B cell (primary cell): Measurements from ENCODE around the gene EIF2D. TPM values are rescaled to one million over a fixed set of nuclear protein-coding genes. Genes with fewer than 3 reads are reported as not detected.

ENCODE experiments used
- ATAC-seq: fragments of 200-7000 bp; cut with Tn5 transposase; one replicate; pipeline ENCODE4 v1.10.0; 2021; ENCODE audit warnings: low read depth, mild to moderate bottlenecking, moderate number of reproducible peaks, moderate library complexity
- CTCF ChIA-PET: fragments of 350-600 bp; sonication (Branson Sonifier 250); formaldehyde crosslinking; loops from one replicate; lab custom pipeline; 2021; ENCODE audit warnings: antibody characterized with exemption, inconsistent platforms; lab: Charles Lee
- POLR2A ChIA-PET: fragments of 350-600 bp; sonication (Branson Sonifier 250); formaldehyde crosslinking; loops from one replicate; lab custom pipeline; 2021; ENCODE audit warnings: antibody characterized with exemption; lab: Charles Lee
- DNase-seq: peaks from one replicate; pipeline ENCODE4 v3.0.0; 2013
- H2AFZ ChIP-seq: 2 replicates; pipeline ENCODE4 v1.6.1; 2012; ENCODE audit warnings: mild to moderate bottlenecking, low read depth, low read length; ENCODE audit not compliant: insufficient read depth, poor library complexity, severe bottlenecking
- H3K27ac ChIP-seq, 2 donors: 1 replicate in 1 of 2; 2 replicates in 1 of 2; pipeline ENCODE4 v1.5.1; 2012 to 2013; ENCODE audit warnings: low read length in 2 of 2, mild to moderate bottlenecking in 2 of 2, moderate library complexity in 1 of 2
- H3K27me3 ChIP-seq, 4 experiments: fragments of 200-600 bp in 1 of 4; sonication (generic) in 1 of 4; replicated peaks in 1 of 4; 1 replicate in 2 of 4; 2 replicates in 2 of 4; pipeline versions ENCODE4 v1.6.1 to v1.7.0; 2013 to 2016; ENCODE audit warnings: low read length in 3 of 4, mild to moderate bottlenecking in 2 of 4, mixed read lengths in 1 of 4, moderate library complexity in 1 of 4; ENCODE audit not compliant: insufficient read depth in 4 of 4, control insufficient read depth in 3 of 4; ENCODE audit errors: control extremely low read depth in 1 of 4
- H3K36me3 ChIP-seq, 2 experiments: replicated peaks in 1 of 2; 1 replicate in 1 of 2; 2 replicates in 1 of 2; pipeline versions ENCODE4 v1.6.1 to v1.7.1; 2013; ENCODE audit warnings: low read length in 1 of 2; ENCODE audit not compliant: insufficient read depth in 2 of 2, control insufficient read depth in 1 of 2; ENCODE audit errors: control extremely low read depth in 1 of 2, extremely low read depth in 1 of 2
- H3K4me1 ChIP-seq, 2 donors: fragments of 200-600 bp in 1 of 2; sonication (generic) in 1 of 2; 1 replicate in 1 of 2; 2 replicates in 1 of 2; pipeline versions ENCODE4 v1.5.1 to v1.6.1; 2013 to 2017; ENCODE audit warnings: low read length in 2 of 2; ENCODE audit not compliant: control insufficient read depth in 2 of 2, insufficient read depth in 2 of 2
- H3K4me2 ChIP-seq: replicated peaks from 2 replicates; pipeline ENCODE3; 2012; ENCODE audit warnings: mild to moderate bottlenecking, low read depth, low read length; ENCODE audit not compliant: poor library complexity, severe bottlenecking
- H3K4me3 ChIP-seq, 5 experiments: fragments of 200-600 bp in 1 of 5; sonication (generic) in 1 of 5; 1 replicate in 3 of 5; 2 replicates in 2 of 5; pipeline versions ENCODE4 v1.5.1 to v1.7.0; 2011 to 2016; ENCODE audit warnings: low read length in 4 of 5, mild to moderate bottlenecking in 4 of 5, low read depth in 2 of 5, control low read depth in 1 of 5, moderate library complexity in 1 of 5; ENCODE audit not compliant: insufficient read depth in 1 of 5; ENCODE audit errors: control extremely low read depth in 1 of 5, extremely low read depth in 1 of 5
- H3K79me2 ChIP-seq: fragments of 200-600 bp; sonication (generic); one replicate; pipeline ENCODE4 v1.6.0; 2016; ENCODE audit warnings: low read length; ENCODE audit not compliant: control insufficient read depth, insufficient read depth
- H3K9ac ChIP-seq: fragments of 200-600 bp; sonication (generic); 2 replicates; pipeline ENCODE4 v1.6.1; 2017; ENCODE audit warnings: mild to moderate bottlenecking, low read length, moderate library complexity
- H3K9me3 ChIP-seq, 3 donors: one replicate each; pipeline versions ENCODE4 v1.6.1 to v1.7.1; 2013; ENCODE audit warnings: low read length in 2 of 3; ENCODE audit not compliant: control insufficient read depth in 2 of 3, insufficient read depth in 1 of 3; ENCODE audit errors: control extremely low read depth in 1 of 3
- H4K20me1 ChIP-seq: 2 replicates; pipeline ENCODE4 v1.6.0; 2012; ENCODE audit warnings: mild to moderate bottlenecking, low read length; ENCODE audit not compliant: insufficient read depth, control insufficient read depth, poor library complexity, severe bottlenecking
- H3K27ac Mint-ChIP-seq: one replicate; pipeline ENCODE4 v1.8.0; 2021; ENCODE audit warnings: mixed read lengths
- H3K27me3 Mint-ChIP-seq: one replicate; pipeline ENCODE4 v1.8.0; 2021; ENCODE audit warnings: mixed read lengths
- H3K4me1 Mint-ChIP-seq: one replicate; pipeline ENCODE4 v1.8.0; 2021; ENCODE audit warnings: mixed read lengths
- H3K4me3 Mint-ChIP-seq: one replicate; pipeline ENCODE4 v1.8.0; 2021; ENCODE audit warnings: mixed read lengths
- H3K9me3 Mint-ChIP-seq: one replicate; pipeline ENCODE4 v1.8.0; 2022; ENCODE audit warnings: mixed read lengths; ENCODE audit not compliant: insufficient read depth
- EZH2 ChIP-seq: IDR thresholded peaks from 2 replicates; pipeline ENCODE4 v1.6.1; 2012; ENCODE audit warnings: borderline replicate concordance, low read depth, mild to moderate bottlenecking, moderate library complexity, low read length; ENCODE audit not compliant: insufficient read depth, poor library complexity, severe bottlenecking
- WGBS: methylation state at CpG from one replicate; pipeline ENCODE4 v1.1.5; 2013; ENCODE audit warnings: missing lambda C conversion rate; ENCODE audit not compliant: insufficient coverage; 5-methylcytosine and 5-hydroxymethylcytosine counted together
- intact Hi-C: fragments of 100-400 bp; cut with micrococcal nuclease; formaldehyde crosslinking; loops from one replicate; pipeline ENCODE4 v1.10.0; 2022
- polyA plus RNA-seq: library from polyadenylated mRNA; depleted of rRNA; stranded (reverse); fragments of >200 nt; gene quantifications from 2 replicates; pipeline ENCODE4 v1.2.3, GENCODE V29; 2012
- total RNA-seq, 2 donors: library from RNA; stranded (reverse); fragments of 120-200 nt in 1 of 2; gene quantifications; 1 replicate in 1 of 2; 2 replicates in 1 of 2; pipeline versions ENCODE4 v1.2.3 to v1.2.4, GENCODE V29; 2013 to 2022
- TF ChIP-seq, protein P1 (sequence below): fragments of 200-600 bp; IDR thresholded peaks from one replicate; pipeline ENCODE4 v1.8.0; 2022; ENCODE audit warnings: antibody characterized with exemption, mild to moderate bottlenecking

EIF2D gene
- total and polyA plus RNA-seq, 2 donors (not counting 1 experiment from before 2014, with no cell fraction given): 62.2 to 64.9 TPM

DNA sequence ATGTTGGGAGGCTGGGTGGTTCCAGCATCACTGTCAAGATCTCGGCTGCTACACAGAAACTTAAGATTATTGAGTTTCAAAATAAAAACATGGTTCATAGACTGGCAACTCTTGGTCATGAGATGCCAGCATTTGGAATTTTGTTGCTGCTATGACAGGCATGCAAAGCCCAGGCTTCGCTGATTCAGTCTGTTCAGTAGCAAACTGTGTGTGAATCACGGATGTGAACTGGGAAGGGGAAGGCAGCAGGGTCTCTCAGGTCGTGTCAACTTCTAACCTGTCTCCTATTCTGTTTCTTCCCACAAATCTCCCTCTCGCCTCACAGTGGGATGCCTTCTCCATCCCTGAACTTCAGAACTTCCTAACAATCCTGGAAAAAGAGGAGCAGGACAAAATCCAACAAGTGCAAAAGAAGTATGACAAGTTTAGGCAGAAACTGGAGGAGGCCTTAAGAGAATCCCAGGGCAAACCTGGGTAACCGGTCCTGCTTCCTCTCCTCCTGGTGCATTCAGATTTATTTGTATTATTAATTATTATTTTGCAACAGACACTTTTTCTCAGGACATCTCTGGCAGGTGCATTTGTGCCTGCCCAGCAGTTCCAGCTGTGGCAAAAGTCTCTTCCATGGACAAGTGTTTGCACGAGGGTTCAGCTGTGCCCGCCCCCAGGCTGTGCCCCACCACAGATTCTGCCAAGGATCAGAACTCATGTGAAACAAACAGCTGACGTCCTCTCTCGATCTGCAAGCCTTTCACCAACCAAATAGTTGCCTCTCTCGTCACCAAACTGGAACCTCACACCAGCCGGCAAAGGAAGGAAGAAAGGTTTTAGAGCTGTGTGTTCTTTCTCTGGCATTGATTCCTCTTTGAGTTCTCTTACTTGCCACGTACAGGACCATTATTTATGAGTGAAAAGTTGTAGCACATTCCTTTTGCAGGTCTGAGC lies 25.5 kb downstream of the EIF2D start:
- H3K4me1 ChIP-seq: peaks cover 18 to 22% of the 10 kb centered on the region in 2 donors
- H3K36me3 ChIP-seq: peaks cover 12 to 88% of the 10 kb centered on the region in 2 experiments
- ATAC-seq (no peak), DNase-seq (no peak)
- CTCF ChIA-PET: interaction anchor here (0.6 to 15.1 kb wide), 10 partner anchors 32 to 127 kb away, joined by 3 to 1018 read pairs (median 4); no protein-coding TSS in a partner anchor
- no peaks in the 10 kb centered on the region for H3K9me3 Mint-ChIP-seq
- no peak overlapping the region for H2AFZ ChIP-seq
- peaks cover 57% of the 10 kb centered on the region for H4K20me1 ChIP-seq
- H3K79me2 ChIP-seq: peaks cover 42% of the 10 kb centered on the region
- no peaks in the 10 kb centered on the region for H3K9me3 ChIP-seq
- no peak overlapping the region for H3K4me2 ChIP-seq
- no peak overlapping the region for H3K9ac ChIP-seq
- TF ChIP-seq, protein P1, sequence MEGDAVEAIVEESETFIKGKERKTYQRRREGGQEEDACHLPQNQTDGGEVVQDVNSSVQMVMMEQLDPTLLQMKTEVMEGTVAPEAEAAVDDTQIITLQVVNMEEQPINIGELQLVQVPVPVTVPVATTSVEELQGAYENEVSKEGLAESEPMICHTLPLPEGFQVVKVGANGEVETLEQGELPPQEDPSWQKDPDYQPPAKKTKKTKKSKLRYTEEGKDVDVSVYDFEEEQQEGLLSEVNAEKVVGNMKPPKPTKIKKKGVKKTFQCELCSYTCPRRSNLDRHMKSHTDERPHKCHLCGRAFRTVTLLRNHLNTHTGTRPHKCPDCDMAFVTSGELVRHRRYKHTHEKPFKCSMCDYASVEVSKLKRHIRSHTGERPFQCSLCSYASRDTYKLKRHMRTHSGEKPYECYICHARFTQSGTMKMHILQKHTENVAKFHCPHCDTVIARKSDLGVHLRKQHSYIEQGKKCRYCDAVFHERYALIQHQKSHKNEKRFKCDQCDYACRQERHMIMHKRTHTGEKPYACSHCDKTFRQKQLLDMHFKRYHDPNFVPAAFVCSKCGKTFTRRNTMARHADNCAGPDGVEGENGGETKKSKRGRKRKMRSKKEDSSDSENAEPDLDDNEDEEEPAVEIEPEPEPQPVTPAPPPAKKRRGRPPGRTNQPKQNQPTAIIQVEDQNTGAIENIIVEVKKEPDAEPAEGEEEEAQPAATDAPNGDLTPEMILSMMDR: no peak
- TF ChIP-seq EZH2: no peak
- 85% methylated on average over 6 of the region's 13 CpGs for WGBS
- peaks cover 28% of the 10 kb centered on the region for H3K4me1 Mint-ChIP-seq
- no peak overlapping the region for H3K27ac Mint-ChIP-seq
- H3K4me3 ChIP-seq: no peak overlapping the region
- H3K27ac ChIP-seq: no peak overlapping the region
- H3K27me3 ChIP-seq: no peaks in the 10 kb centered on the region
- no peaks in the 10 kb centered on the region for H3K27me3 Mint-ChIP-seq
- intact Hi-C loops: no loop called here
- no peak overlapping the region for H3K4me3 Mint-ChIP-seq
- POLR2A ChIA-PET: interaction anchor here (0.6 kb wide), 1 partner anchor 80 kb away, joined by 4 read pairs; no protein-coding TSS in a partner anchor

DNA sequence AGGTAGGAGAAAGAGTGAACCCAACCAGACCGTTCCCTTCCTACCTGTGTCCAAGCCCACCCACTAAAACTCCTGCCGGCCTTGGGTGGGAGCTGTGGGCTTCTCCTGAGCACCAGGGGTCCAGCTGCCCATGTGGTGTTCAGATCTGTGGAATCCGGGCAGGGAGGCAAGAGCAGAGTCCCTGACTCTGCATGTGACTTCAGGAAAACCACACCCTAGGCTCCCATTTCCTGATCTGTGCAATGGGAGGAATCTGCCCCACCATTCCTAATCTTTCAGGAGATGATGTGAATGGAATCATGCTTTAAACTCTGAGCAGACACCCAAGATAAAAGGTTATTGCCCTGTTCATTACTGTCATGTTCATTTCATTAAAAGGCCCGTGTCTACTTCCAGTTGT lies 27.6 kb downstream of the EIF2D start:
- TF ChIP-seq, protein P1: no peak
- TF ChIP-seq EZH2: no peak
- Histone ChIP-seq H3K79me2 (peaks cover 61% of the 10 kb centered on the region), H3K9me3 (no peaks in the 10 kb centered on the region), H3K9ac (no peak overlapping the region), H3K27me3 (no peaks in the 10 kb centered on the region), H2AFZ (no peak overlapping the region), H3K36me3 (peaks cover 12 to 79% of the 10 kb centered on the region in 2 experiments), H3K4me2 (no peak overlapping the region), H4K20me1 (peaks cover 57% of the 10 kb centered on the region), H3K27ac (no peak overlapping the region), H3K4me1 (peaks cover 39 to 43% of the 10 kb centered on the region in 2 donors), H3K4me3 (no peak overlapping the region)
- 97% methylated on average over 3 of the region's 4 CpGs for WGBS
- POLR2A ChIA-PET: no interaction called here
- ATAC-seq (no peak), DNase-seq (no peak)
- peak overlapping the region; percentile 34 for H3K27ac Mint-ChIP-seq
- intact Hi-C loops: no loop called here
- no peak overlapping the region for H3K4me3 Mint-ChIP-seq
- no peaks in the 10 kb centered on the region for H3K27me3 Mint-ChIP-seq
- H3K4me1 Mint-ChIP-seq: peaks cover 42% of the 10 kb centered on the region
- H3K9me3 Mint-ChIP-seq: no peaks in the 10 kb centered on the region
- CTCF ChIA-PET: interaction anchor here (0.9 to 15.1 kb wide), 16 partner anchors 7 to 123 kb away, joined by 3 to 1018 read pairs (median 8); partner anchors contain the start of gene EIF2D
